ENCODE results near the gene LDAH. TPM values are rescaled to one million over a fixed set of nuclear protein-coding genes. Genes with fewer than 3 reads are reported as not detected.

LDAH gene
- total RNA-seq, 1 experiment from 2014 or later = 78.5 TPM

Other genes starting within 250 kb of the LDAH start
- 10.6 and 12.8 TPM in 2 replicates for gene HS1BP3, start 172.0 kb downstream of the LDAH start, total RNA-seq (2014; rRNA removed; shearing (Covaris generic); ENCODE audit: low replicate concordance)
- gene GDF7, start 156.0 kb downstream of the LDAH start, total RNA-seq (2014; rRNA removed; shearing (Covaris generic); ENCODE audit: low replicate concordance) = under 0.01 and 0.29 TPM in 2 replicates
- not detected in 2 replicates for gene APOB, start 221.0 kb upstream of the LDAH start, total RNA-seq (2014; rRNA removed; shearing (Covaris generic); ENCODE audit: low replicate concordance)

All from Karpas-422 (cell line).